Epithelial cell of proximal tubule (primary cell): ENCODE data around the gene SACS. TPM values are rescaled to one million over a fixed set of nuclear protein-coding genes. Genes with fewer than 3 reads are reported as not detected.
"Not testable (repeated sequence)": the region's sequence is repeated elsewhere in the genome, so short reads cannot be mapped to it uniquely, and the experiment has no call there.

Experiments
- DNase-seq: peaks from one replicate; pipeline ENCODE4 v3.0.0-alpha.2; 2011; ENCODE audit warnings: low read depth
- H3K4me3 ChIP-seq: 2 replicates; pipeline ENCODE4 v1.5.1; 2011; ENCODE audit warnings: low read depth, mild to moderate bottlenecking, low read length
- total RNA-seq: library from RNA; depleted of rRNA; stranded (reverse); fragments of >200 nt; gene quantifications from 2 replicates; pipeline ENCODE4 v1.2.3, GENCODE V29; 2015
- TF ChIP-seq, protein P1 (sequence below): conservative IDR thresholded peaks from 2 replicates; pipeline ENCODE4 v1.5.1; 2012; ENCODE audit warnings: low read depth, mild to moderate bottlenecking, low read length

The SACS gene
- total RNA-seq, 1 donor from 2014 or later, result 70.9 TPM

DNA sequence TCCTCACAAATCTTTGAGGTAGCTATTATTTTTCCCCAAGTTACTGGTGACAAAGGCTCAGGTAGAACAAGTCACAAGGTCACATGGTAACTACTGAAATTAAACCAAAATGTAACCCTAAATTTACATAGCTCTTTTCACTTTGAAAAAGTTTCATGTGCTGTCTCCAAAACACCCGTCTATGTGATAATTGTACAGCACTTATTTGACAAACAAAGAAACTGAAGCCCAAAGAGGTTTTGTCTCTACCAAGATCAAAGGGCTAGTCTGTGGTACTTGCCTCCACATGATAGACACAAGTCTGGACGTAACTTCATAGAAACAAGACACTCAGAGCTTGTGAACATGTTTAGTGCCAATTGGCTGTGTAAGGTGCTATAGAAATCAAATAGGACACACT, 108.3 kb downstream of the SACS start:
- no peak for DNase-seq
- TF ChIP-seq, protein P1, sequence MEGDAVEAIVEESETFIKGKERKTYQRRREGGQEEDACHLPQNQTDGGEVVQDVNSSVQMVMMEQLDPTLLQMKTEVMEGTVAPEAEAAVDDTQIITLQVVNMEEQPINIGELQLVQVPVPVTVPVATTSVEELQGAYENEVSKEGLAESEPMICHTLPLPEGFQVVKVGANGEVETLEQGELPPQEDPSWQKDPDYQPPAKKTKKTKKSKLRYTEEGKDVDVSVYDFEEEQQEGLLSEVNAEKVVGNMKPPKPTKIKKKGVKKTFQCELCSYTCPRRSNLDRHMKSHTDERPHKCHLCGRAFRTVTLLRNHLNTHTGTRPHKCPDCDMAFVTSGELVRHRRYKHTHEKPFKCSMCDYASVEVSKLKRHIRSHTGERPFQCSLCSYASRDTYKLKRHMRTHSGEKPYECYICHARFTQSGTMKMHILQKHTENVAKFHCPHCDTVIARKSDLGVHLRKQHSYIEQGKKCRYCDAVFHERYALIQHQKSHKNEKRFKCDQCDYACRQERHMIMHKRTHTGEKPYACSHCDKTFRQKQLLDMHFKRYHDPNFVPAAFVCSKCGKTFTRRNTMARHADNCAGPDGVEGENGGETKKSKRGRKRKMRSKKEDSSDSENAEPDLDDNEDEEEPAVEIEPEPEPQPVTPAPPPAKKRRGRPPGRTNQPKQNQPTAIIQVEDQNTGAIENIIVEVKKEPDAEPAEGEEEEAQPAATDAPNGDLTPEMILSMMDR, result no peak
- no peak overlapping the region for H3K4me3 ChIP-seq

DNA sequence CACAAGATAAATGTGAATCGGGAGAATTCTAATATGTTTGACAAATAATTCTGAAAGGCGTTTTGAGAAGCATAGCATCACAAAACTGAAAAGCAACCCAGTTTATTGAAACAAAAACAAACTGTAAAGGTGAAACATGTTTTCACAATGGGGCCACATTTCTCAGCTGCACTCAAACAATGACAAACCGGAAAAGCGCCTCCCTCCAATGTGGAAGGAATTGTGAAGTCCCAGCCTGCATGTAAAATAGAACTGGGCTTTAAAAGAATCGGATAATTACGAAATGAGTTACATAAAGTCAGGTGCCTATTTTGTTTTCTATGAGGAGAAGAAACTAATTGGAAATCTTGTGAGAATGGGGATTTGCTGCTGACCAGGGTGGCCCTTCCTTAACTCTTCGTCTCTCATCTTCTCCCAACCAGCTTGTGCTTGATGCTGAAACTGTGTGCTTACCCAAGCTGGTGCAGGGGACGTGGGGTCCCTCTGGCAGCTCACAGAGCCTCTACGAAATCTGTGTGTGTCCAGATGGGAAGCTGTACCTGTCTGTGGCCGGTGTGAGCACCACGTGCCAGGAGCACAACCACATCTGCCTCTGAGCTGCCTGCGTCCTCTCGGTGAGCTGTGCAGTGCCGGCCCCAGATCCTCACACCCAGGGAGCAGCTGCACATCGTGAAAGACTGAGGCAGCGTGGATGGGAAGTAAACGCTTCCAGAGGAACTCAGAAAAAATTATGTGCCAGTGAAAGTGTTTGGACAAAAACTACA, 109.4 kb downstream of the SACS start:
- no peak overlapping the region for H3K4me3 ChIP-seq
- TF ChIP-seq, protein P1, result no peak
- no peak for DNase-seq

DNA sequence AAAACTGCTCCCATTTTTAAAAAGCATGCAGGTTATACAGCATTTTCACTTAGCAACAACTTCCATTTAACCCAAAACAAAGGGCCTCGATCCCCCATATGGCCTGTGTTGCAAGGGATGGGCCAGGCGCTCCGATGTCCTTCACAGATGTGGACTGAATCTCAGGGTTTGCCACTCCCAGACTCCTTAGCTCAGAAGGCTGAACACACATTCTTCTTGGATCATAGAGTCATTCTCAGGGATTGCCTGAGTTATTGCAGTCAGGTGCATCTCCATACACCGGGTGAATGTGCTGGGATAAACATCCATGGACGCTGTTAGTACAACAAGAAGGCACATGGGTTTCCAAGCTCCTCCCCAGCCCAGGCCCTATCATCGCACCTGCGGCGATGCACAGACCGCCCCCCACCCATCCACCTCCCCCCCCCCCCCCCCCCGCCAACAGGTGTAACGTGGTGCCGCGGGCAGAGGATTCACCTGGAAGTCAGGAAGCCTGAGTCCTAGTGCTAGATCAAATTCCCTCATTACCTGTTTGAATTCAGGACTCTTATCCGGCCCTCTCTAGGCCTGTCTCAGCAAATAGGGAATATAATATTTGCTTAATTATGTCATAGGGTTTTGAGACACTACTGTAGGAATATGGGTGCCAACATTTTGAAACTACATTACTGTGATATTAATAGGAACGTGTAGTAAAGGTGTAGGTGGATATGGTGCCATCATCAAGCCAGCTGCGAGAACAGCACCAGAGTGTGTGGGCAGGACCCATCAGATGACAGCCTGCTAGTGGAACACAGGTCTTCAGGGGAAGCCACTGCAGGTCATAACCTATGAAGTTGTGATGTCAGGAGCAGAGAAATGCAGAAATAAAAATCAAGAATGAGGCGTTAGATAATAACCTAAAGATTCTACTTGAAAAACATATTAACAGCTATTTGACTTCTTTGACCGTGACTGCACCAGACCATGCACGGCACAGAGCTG, 110.9 kb downstream of the SACS start:
- DNase-seq, result no peak
- no peak overlapping the region for H3K4me3 ChIP-seq
- TF ChIP-seq, protein P1, result no peak

DNA sequence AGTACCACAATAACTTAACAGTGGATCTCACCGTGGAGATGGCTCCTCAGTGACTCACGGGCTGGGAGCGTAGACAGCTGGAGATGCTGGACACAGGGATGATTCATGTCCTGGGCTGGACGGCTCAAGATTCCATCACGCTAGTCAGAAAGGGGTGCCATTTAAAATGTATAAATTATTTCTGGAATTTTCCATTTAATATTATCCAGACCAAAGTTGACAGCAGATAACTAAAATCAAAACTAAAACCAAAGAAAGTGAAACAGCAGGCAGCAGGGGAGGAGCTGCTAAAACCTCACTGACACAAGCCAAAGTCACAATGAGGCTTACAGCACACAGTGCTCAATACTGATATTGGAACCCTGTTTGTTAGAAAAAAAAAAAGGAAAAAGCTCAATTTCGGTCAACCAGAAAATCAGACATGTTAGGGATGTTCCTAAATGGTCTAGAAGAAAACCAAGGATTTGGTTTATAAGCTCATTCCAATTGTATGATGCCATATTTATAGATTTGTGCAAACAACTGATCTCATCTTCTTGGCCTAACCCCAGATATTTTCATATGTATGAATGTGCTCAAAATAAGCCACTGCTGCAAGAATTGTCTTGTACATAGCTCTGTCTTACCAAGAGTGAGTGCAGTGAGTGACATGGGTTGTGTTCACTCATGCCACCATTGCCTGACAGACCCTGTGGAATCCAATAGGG, 111.8 kb downstream of the SACS start:
- H3K4me3 ChIP-seq, result no peak overlapping the region
- TF ChIP-seq, protein P1, result no peak
- DNase-seq, result peak; percentile 72

DNA sequence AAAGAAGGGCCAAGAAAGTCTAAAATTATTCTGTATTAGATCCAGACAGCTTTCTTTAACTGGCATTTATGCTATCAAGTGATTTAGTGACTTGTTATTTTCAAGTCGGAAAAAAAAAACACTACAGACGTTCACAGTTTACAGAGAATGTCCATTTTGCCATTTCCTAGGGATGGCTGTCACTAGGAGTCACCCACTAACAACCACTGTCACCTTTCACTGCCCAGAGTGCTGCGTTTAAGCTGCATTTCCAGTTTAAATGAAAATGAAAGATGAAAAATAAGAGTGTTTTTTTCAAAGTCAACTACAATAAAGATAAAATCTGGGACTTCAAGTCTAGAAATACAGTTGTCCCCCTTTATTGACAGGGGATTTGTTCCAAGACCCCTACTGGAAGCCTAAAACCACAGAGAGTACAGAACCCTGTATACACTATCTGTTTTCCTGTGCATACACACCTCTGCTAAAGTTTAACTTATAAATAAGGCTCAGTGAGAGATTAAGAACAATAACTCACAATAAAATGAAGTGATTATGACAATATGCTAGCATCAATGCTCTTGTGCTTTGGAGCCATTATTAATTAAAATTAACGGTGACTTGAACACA, 112.5 kb downstream of the SACS start:
- no peak overlapping the region for H3K4me3 ChIP-seq
- no peak for DNase-seq
- TF ChIP-seq, protein P1, result no peak

DNA sequence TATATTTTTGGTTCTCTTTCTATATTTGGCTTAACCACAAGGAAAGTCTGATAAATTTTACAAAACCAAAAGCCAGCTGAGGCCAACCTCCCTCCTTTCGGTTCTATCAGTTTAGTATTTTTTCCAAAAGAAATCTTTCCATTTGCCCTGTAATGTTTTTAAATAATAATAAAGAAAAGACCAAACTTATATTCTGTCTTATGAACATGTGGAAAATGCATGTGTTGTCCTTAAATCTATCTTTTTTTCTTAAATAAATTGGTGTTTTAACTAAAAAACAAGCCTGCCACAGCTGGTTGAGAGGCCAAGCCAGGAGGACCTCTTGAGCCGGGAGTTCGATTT, 113.6 kb downstream of the SACS start:
- no peak for DNase-seq
- TF ChIP-seq, protein P1, result no peak
- H3K4me3 ChIP-seq, result no peak overlapping the region

DNA sequence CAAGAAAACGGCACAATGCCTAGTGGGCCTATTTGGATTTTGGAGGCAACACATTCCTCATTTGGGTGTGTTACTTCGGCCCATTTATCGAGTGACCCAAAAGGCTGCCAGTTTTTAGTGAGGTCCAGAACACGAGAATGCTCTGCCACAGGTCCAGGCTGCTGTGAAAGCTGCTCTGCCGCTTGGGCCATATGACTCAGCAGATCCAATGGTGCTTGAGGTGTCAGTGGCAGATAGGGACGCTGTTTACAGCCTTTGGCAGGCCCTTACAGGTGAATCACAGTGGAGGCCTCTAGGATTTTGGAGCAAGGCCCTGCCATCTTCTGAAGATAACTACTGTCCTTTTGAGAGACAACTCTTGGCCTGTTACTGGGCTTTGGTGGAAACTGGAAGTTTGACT, 118.7 kb downstream of the SACS start:
- DNase-seq, H3K4me3 ChIP-seq: not testable (repeated sequence)
